Breast epithelium (tissue), 3 donors: ENCODE results near the gene GET4.

ENCODE experiments used
- POLR2A ChIP-seq: fragments of 450-650 bp; IDR thresholded peaks from one replicate; pipeline ENCODE4 v1.6.1; 2016; ENCODE audit warnings: antibody characterized with exemption, mild to moderate bottlenecking, moderate library complexity
- POLR2AphosphoS5 ChIP-seq, 3 donors: sonication (generic); formaldehyde crosslinking; IDR thresholded peaks; one replicate each; pipeline ENCODE4 v1.6.1; 2017; ENCODE audit warnings: antibody characterized with exemption in 3 of 3
- TF ChIP-seq, protein P1 (sequence below), 3 donors: fragments of 450-650 bp; IDR thresholded peaks; one replicate each; pipeline ENCODE4 v1.5.1; 2016 to 2017; ENCODE audit warnings: antibody characterized with exemption in 3 of 3, mild to moderate bottlenecking in 3 of 3, moderate library complexity in 3 of 3

DNA sequence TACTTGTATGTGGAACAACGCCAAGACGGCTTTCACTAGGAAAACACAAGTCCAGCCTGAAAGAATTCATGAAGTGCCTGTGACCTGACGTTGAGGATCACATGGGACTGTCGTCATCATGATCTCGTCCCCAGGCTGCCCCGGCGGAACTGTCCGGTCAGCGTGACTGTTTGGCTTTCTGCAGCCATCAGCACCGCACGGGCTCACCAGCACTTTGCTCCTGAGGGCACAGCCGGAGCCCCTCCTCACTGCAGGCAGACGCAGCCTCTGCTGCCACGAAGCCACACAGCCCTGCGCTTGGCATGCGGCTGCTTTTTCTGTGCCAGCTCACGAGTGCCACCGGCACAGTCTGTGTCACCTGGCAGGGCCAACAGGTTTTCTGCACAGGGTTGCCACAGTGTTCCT, 9.4 kb upstream of the GET4 start:
- TF ChIP-seq, protein P1, sequence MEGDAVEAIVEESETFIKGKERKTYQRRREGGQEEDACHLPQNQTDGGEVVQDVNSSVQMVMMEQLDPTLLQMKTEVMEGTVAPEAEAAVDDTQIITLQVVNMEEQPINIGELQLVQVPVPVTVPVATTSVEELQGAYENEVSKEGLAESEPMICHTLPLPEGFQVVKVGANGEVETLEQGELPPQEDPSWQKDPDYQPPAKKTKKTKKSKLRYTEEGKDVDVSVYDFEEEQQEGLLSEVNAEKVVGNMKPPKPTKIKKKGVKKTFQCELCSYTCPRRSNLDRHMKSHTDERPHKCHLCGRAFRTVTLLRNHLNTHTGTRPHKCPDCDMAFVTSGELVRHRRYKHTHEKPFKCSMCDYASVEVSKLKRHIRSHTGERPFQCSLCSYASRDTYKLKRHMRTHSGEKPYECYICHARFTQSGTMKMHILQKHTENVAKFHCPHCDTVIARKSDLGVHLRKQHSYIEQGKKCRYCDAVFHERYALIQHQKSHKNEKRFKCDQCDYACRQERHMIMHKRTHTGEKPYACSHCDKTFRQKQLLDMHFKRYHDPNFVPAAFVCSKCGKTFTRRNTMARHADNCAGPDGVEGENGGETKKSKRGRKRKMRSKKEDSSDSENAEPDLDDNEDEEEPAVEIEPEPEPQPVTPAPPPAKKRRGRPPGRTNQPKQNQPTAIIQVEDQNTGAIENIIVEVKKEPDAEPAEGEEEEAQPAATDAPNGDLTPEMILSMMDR (IDR thresholded peaks at IDR 0.05), result no peak
- TF ChIP-seq POLR2AphosphoS5 (IDR thresholded peaks at IDR 0.05) (peak in 2 of 3 donors; percentile 78 to 89), POLR2A (no peak)
